Amniotic epithelial cell (primary cell): ENCODE results near the gene C2orf72.
"Not testable (repeated sequence)": the region's sequence is repeated elsewhere in the genome, so short reads cannot be mapped to it uniquely, and the experiment has no call there.

Experiments
- DNase-seq: peaks from one replicate; pipeline ENCODE4 v3.0.0-alpha.2; 2010; ENCODE audit warnings: low read depth

C2orf72 gene

DNA sequence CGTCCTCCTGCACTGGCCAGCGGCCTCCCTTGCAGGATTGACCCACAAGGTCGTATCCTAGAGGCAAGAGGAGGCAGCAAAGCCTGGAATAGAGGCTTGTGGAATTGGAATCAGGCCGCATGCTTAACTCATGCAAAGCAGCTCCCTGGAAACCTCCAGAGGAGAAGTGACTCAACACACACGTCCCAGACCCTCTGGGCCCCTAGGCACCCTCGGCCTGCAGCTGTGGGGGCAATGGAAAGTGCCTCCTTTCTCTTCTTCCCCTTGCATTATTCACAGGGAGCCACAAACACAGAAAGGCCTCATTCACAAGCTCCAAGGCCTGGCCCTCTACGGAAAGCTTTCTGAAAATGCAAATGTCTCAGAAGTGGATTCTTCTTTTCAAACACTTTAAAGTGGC is 21.8 kb upstream of the C2orf72 start:
- no peak for DNase-seq

- no peak for DNase-seq
These were observed 21.4 kb upstream of the C2orf72 start for GRCh38 chr2:231015926-231016325.

DNA sequence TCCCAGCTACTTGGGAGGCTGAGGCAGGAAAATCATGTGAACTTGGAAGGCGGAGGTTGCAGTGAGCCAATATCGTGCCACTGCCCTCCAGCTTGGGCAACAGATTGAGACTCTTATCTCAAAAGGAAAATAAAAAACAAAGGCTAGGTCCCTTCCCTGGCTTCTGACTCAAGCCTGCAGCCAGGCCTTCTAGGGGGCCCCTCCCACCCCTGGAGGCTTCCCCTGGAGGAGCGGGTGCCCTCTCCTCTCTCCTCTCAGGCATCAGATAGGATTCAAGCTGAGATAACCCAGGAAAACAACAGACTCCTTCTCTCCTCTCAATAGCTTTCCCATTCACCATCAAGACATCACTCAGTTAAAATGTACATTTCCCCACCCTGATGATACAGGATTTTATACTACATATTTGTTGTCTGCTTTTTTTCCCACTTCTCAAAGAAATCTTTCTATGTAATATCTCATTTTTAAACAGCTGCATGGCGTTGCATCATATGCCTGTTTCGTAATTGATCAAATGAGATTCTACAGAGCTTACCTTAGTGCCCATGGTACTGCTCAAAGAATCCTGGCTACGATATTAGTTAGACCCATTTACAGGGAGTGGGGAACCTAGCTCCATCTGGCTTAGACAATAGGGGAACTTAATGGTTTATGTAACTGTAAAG is 20.6 kb upstream of the C2orf72 start:
- DNase-seq: peak; percentile 70

- peak; percentile 11 for DNase-seq
These were observed 20.1 kb upstream of the C2orf72 start for GRCh38 chr2:231017231-231017598.

GRCh38 chr2:231018184-231018583 is 19.1 kb upstream of the C2orf72 start:
- no peak for DNase-seq

- not testable (repeated sequence) for DNase-seq
These were observed 12.3 kb upstream of the C2orf72 start for GRCh38 chr2:231025059-231025458.

GRCh38 chr2:231028889-231029288 is 8.4 kb upstream of the C2orf72 start:
- no peak for DNase-seq

- DNase-seq: no peak
These were observed 7.8 kb upstream of the C2orf72 start for GRCh38 chr2:231029563-231029962.

GRCh38 chr2:231030725-231031124 is 6.6 kb upstream of the C2orf72 start:
- no peak for DNase-seq

DNA sequence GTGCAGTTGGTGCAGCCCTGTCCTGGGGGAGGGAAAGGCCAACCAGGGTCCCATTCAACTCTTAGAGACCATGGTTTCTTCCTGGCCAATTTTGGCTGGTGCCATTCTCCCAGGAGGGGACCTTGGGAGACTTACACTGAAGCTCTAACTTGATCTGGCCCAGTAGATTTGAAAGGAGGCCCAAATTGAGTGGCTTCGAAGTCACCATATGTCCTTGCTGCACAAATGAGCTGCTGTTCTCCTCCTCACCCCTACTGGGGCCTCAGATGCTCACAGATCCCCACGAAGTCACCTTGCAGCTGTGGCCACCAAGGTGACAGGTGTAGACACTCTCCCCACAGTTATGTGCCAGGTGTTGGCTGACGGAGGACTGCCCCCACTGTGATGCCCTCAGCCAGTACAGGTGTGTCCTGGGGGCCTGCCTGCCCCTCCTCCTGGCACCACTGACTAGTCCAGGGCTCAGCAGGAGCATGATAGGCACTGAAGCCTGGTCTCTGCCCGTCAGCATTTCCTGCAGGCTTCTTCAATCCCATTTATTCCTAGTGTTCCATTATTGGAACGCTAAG is 4.7 kb upstream of the C2orf72 start:
- no peak for DNase-seq

DNA sequence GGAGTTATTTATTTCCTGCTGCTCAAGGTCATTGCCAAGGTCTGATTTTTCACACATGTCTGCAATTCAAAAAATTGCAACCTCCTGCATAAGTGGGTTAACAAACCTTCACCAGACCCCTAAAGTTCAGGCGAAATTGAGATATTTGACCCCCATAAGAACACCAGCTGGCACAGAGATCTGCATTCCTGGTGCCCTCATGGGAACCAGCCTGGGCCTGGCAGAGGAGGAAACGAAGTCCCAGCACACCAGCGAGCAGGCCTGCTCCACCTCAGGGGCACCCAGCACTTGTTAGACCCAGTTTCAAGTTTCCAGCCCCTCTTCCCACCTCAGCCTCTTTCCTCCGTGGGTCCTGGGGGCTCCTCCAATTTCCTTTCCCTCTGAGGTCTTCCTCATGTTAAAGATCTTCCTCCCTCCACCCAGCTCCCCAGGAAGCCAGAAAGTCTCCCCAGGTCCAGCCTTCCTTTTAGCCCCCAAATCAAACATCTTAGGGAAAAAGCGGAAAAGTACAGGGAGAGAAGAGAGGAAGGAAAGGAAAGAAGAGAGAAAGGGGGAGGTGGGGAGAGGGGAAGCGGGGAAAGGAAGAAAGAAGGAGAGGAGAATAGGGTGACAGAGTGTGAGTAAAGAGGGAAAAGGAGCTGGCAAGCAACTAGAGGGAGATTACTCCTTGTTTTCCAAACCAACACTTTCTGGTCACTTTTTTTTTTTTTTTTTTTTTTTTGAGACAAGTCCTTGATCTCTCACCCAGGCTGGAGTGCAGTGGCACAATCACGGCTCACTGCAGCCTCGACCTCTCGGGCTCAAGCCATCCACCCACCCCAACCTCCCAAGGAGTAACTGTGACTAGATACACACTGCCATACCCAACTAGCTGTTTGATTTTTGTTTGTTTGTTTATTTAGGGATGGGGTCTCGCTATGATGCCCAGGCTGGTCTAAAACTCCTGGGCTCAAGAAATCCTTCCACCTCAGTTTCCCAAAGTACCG is 3.9 kb upstream of the C2orf72 start:
- no peak for DNase-seq

DNA sequence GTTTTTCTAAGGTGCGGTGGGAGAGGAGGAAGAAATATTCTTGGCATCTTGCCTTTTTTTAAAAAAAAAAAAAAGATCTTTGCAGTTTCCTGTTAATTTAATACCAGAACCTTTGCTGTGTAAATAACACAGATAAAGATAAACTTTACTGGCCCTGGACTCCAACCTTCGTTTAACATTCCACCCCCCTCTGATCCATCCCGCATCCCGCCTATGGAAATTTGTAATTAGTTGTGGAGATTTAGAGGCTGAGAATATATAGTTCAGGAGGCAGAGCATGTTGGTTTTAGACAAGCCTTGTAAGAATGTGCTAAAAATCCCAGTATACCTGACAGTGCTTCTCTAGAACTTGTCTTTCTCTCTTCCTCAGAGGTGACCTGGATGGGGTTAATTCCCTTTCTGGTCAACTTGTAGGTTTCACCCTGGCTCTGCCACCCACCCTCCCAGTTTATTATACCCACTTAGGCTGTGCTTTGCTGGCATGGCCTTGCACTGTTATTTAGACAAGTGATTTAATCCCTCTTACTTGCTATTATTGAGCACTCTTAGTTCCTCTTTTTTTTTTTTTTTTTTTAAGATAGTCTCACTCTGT is 2.9 kb upstream of the C2orf72 start:
- no peak for DNase-seq

DNA sequence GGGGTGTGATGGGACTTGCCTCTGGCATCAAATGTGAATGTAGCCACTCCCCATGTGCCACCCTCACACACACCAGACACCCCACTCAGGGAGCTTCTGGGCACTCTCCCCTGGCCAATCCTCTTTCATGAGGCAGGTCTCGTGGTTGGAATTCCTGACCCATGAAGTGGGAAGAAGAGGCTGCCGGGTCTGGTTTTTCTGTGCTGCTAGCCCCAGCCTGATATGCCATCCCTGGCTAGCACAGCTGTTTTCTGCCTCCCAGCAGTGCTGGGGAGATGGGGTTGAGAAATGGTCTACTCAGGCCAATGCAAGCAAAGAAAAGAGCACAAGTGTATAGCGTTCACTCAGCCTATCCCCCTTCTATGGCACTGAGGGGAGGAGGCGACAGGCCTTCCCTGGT is 1.2 kb upstream of the C2orf72 start:
- DNase-seq: no peak

GRCh38 chr2:231036578-231037106 is 681 bp upstream of the C2orf72 start:
- no peak for DNase-seq

GRCh38 chr2:231037731-231038482 is 584 bp downstream of the C2orf72 start:
- no peak for DNase-seq

GRCh38 chr2:231038483-231039293 is 1.4 kb downstream of the C2orf72 start:
- no peak for DNase-seq

- no peak for DNase-seq
These were observed 2.0 kb downstream of the C2orf72 start for GRCh38 chr2:231039294-231039664.

DNA sequence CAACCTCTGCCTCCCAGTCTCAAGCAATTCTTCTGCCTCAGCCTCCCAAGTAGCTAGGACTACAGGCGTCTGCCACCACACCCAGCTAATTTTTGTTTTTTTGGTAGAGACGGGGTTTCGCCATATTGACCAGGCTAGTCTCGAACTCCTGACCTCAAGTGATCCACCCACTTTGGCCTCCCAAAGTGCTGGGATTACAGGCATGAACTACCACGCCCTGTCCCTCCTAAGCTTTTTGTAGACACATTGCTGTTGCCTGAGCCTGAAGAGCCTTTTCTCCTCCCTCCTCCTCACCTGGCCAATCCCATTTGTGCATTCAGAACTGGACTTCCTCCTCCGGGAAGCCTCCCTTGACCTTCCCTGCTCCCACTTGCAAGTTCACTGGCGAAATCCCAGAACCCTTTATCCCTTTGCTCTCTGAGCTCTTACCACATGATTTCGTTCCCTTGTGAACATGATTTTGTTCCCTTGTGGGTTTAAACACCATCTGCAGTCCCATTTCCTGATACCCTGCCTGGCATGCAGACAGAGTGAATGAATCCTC is 2.6 kb downstream of the C2orf72 start:
- no peak for DNase-seq

GRCh38 chr2:231041061-231041689 is 3.9 kb downstream of the C2orf72 start:
- DNase-seq: no peak

GRCh38 chr2:231043796-231044195 is 6.5 kb downstream of the C2orf72 start:
- DNase-seq: no peak
